Activated CD4-positive, alpha-beta memory T cell treated with anti-CD3 and anti-CD28 coated beads, Interleukin-2, amount 10 ng/mL, durations not matched to agents 7 days and 5 days (primary cell): ENCODE measurements around the gene SLC8B1. TPM values are rescaled to one million over a fixed set of nuclear protein-coding genes. Genes with fewer than 3 reads are reported as not detected.

Experiments
- CTCF ChIA-PET: fragments of 350-600 bp; sonication (Branson Sonifier 250); formaldehyde crosslinking; loops from one replicate; lab custom pipeline; 2021; ENCODE audit warnings: antibody characterized with exemption, inconsistent platforms; lab: Charles Lee
- POLR2A ChIA-PET: fragments of 350-600 bp; sonication (Branson Sonifier 250); formaldehyde crosslinking; loops from one replicate; lab custom pipeline; 2021; ENCODE audit warnings: antibody characterized with exemption; lab: Charles Lee
- DNase-seq: peaks from one replicate; pipeline ENCODE4 v3.0.0-alpha.2; 2020
- H3K27ac Mint-ChIP-seq: one replicate; pipeline ENCODE4 v1.8.0; 2021; ENCODE audit warnings: mild to moderate bottlenecking, mixed read lengths
- H3K27me3 Mint-ChIP-seq: one replicate; pipeline ENCODE4 v1.8.0; 2021; ENCODE audit warnings: mixed read lengths
- H3K36me3 Mint-ChIP-seq: one replicate; pipeline ENCODE4 v1.8.0; 2021; ENCODE audit warnings: low read depth, mixed read lengths
- H3K4me1 Mint-ChIP-seq: one replicate; pipeline ENCODE4 v1.8.0; 2021; ENCODE audit warnings: mixed read lengths
- H3K4me3 Mint-ChIP-seq: one replicate; pipeline ENCODE4 v1.8.0; 2021; ENCODE audit warnings: mild to moderate bottlenecking, mixed read lengths
- H3K9me3 Mint-ChIP-seq: one replicate; pipeline ENCODE4 v1.8.0; 2021; ENCODE audit warnings: mixed read lengths
- total RNA-seq, 2 experiments: library from RNA; stranded (reverse); gene quantifications; one replicate each; pipeline ENCODE4 v1.2.3, GENCODE V29; 2021

SLC8B1 gene
- total RNA-seq, 2 experiments from 2014 or later, result 20.2 to 20.8 TPM

DNA sequence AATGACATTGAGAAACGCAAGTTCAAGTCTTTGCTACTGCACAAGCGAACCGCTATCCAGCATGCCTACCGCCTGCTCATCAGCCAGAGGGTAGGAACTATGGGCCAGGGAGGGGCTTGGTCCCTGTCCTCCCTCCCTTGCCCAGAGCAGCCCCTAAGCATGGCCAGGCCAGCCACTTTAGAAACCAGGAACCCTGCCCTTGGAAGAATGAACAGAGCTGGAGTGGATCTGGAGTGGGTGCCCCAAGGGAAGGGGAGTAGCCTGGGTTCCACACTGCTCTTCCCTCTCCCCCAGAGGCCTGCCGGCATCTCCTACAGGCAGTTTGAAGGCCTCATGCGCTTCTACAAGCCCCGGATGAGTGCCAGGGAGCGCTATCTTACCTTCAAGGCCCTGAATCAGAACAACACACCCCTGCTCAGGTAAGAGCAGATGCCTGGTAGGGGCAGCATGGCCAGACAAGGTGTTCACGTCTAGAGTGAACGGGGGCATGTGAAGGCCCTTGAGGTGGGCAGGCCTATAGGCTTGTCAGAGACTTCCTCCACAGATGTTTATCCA is 57.9 kb downstream of the SLC8B1 start:
- Mint-ChIP-seq H3K27me3 (no peaks in the 10 kb centered on the region), H3K27ac (no peak overlapping the region), H3K36me3 (peaks cover 2% of the 10 kb centered on the region), H3K4me1 (peaks cover 2% of the 10 kb centered on the region), H3K9me3 (no peaks in the 10 kb centered on the region), H3K4me3 (no peak overlapping the region)
- DNase-seq, result no peak
- ChIA-PET CTCF (no interaction called here), POLR2A (no interaction called here)

DNA sequence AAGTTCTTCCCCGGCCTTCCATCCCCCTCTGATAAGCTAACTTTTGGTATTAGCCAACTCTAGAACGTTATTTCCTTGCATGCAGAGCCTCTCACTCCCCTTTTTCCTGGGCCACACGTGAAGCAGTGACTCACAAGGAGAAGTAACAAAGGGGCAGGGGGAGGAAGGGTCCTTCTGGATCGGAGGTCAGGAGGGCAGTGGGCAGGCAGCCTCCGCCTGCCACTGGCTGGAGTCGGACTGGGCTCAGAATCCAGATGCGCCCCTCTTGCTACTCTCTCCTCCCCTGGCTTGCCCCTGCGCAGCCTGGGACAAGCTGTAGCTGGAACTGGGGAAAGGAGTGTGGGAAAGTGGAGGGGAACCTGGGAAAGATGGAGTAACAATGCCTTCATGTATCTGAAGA is 58.6 kb downstream of the SLC8B1 start:
- ChIA-PET CTCF (no interaction called here), POLR2A (no interaction called here)
- peaks cover 2% of the 10 kb centered on the region for H3K36me3 Mint-ChIP-seq
- no peak for DNase-seq
- H3K4me3 Mint-ChIP-seq, result no peak overlapping the region
- peaks cover 2% of the 10 kb centered on the region for H3K4me1 Mint-ChIP-seq
- no peaks in the 10 kb centered on the region for H3K9me3 Mint-ChIP-seq
- H3K27me3 Mint-ChIP-seq, result no peaks in the 10 kb centered on the region
- H3K27ac Mint-ChIP-seq, result no peak overlapping the region

GRCh38 chr12:113274848-113275247 is 60.1 kb downstream of the SLC8B1 start:
- no peak for DNase-seq
- Mint-ChIP-seq H3K9me3 (no peaks in the 10 kb centered on the region), H3K4me3 (no peak overlapping the region), H3K4me1 (peaks cover 2% of the 10 kb centered on the region), H3K27me3 (no peaks in the 10 kb centered on the region), H3K36me3 (peaks cover 2% of the 10 kb centered on the region), H3K27ac (no peak overlapping the region)
- POLR2A ChIA-PET, result no interaction called here
- CTCF ChIA-PET, result no interaction called here

DNA sequence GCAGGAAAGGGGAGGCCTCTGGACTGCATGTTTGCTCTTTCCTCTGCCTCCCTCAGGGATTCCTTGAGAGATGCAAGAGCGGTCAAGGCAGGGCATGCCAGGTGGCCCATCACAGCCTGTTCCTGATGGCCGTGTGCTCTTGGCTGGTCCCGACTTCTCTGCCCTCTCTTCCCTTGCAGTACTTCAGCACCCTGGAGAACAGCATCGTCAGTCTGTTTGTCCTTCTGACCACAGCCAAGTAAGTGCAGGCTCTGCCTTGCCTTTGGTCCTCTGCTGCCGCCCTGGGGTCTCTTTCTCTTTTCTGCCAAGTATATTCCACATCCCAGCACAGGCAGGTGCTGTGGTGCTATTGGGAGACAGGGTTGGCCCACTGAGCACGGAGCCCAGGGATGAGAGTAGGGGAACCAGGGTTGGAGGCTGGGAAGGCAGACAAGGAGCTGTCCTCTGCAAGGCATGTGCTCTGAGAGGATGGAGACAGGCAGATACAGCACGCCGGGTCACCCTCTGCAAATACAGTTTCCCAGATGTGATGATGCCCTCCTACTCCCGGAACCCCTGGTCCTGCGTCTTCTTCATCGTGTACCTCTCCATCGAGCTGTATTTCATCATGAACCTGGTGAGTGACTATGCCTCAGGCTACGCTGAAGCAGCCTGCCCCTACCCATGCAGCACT is 61.7 kb downstream of the SLC8B1 start:
- no peak overlapping the region for H3K4me3 Mint-ChIP-seq
- peaks cover 2% of the 10 kb centered on the region for H3K36me3 Mint-ChIP-seq
- no peak for DNase-seq
- H3K4me1 Mint-ChIP-seq, result peaks cover 2% of the 10 kb centered on the region
- CTCF ChIA-PET, result no interaction called here
- no peaks in the 10 kb centered on the region for H3K27me3 Mint-ChIP-seq
- H3K27ac Mint-ChIP-seq, result no peak overlapping the region
- no peaks in the 10 kb centered on the region for H3K9me3 Mint-ChIP-seq
- POLR2A ChIA-PET, result no interaction called here

GRCh38 chr12:113271853-113272561 is 62.9 kb downstream of the SLC8B1 start:
- CTCF ChIA-PET, result no interaction called here
- H3K27me3 Mint-ChIP-seq, result no peaks in the 10 kb centered on the region
- H3K4me3 Mint-ChIP-seq, result no peak overlapping the region
- no peak overlapping the region for H3K27ac Mint-ChIP-seq
- peaks cover 7% of the 10 kb centered on the region for H3K36me3 Mint-ChIP-seq
- POLR2A ChIA-PET, result no interaction called here
- H3K9me3 Mint-ChIP-seq, result no peaks in the 10 kb centered on the region
- H3K4me1 Mint-ChIP-seq, result peaks cover 2% of the 10 kb centered on the region
- no peak for DNase-seq

GRCh38 chr12:113271466-113271852 is 63.5 kb downstream of the SLC8B1 start:
- no peak overlapping the region for H3K27ac Mint-ChIP-seq
- H3K27me3 Mint-ChIP-seq, result no peaks in the 10 kb centered on the region
- DNase-seq, result no peak
- ChIA-PET CTCF (no interaction called here), POLR2A (no interaction called here)
- H3K4me3 Mint-ChIP-seq, result no peak overlapping the region
- H3K36me3 Mint-ChIP-seq, result peaks cover 9% of the 10 kb centered on the region
- no peaks in the 10 kb centered on the region for H3K9me3 Mint-ChIP-seq
- H3K4me1 Mint-ChIP-seq, result peaks cover 2% of the 10 kb centered on the region

DNA sequence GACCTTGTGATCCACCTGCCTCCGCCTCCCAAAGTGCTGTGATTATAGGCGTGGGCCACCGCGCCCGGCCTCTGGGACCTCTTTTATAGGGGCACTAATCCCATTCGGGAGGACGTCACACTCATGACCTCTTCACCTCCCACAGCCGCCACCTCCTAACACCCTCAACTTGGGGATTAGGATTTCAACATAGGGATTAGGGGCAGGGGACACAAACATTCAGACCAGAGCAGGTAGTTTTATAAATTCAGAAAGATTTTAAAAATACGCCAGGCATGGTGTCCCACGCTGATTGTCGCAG is 64.2 kb downstream of the SLC8B1 start:
- no peak overlapping the region for H3K4me3 Mint-ChIP-seq
- DNase-seq, result no peak
- H3K9me3 Mint-ChIP-seq, result no peaks in the 10 kb centered on the region
- H3K4me1 Mint-ChIP-seq, result peaks cover 2% of the 10 kb centered on the region
- peaks cover 14% of the 10 kb centered on the region for H3K36me3 Mint-ChIP-seq
- H3K27me3 Mint-ChIP-seq, result no peaks in the 10 kb centered on the region
- ChIA-PET CTCF (no interaction called here), POLR2A (no interaction called here)
- no peak overlapping the region for H3K27ac Mint-ChIP-seq

DNA sequence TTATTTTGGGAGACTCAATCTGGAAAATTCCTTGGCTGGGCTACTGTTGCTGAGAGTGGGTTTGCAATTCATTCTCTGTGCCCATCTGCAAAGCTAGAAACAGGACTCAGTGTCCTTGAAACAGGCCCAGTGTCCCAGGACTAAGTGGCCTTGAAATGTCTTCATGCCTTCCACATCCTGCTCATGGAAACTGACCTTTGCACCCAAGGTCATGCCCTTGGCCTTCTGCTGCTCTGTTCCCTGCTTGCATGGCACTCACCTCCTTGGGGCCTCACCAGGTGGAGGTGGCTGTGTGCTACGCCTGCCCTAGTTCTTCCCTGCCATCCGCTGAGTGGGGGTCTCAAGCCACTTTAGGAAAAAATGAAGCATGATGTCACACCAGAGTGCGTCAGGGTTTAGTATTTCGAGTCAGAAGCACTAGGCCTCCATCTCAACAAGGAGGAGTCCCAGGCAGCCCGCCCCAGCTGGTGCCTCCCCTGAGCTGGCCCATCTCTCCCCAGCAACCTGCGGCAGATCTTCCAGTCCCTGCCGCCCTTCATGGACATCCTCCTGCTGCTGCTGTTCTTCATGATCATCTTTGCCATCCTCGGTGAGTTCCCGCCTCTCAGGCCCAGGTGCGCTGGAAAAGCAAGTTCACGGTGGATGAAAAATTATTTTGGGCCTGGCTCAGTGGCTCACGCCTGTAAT is 65.5 kb downstream of the SLC8B1 start:
- ChIA-PET POLR2A (no interaction called here), CTCF (interaction anchor here (0.6 kb wide), 1 partner anchor 72 kb away, joined by 3 read pairs; no protein-coding TSS in a partner anchor)
- Mint-ChIP-seq H3K4me1 (peaks cover under 1% of the 10 kb centered on the region), H3K27ac (no peak overlapping the region), H3K36me3 (peaks cover 15% of the 10 kb centered on the region), H3K4me3 (no peak overlapping the region), H3K27me3 (no peaks in the 10 kb centered on the region), H3K9me3 (no peaks in the 10 kb centered on the region)
- DNase-seq, result no peak

DNA sequence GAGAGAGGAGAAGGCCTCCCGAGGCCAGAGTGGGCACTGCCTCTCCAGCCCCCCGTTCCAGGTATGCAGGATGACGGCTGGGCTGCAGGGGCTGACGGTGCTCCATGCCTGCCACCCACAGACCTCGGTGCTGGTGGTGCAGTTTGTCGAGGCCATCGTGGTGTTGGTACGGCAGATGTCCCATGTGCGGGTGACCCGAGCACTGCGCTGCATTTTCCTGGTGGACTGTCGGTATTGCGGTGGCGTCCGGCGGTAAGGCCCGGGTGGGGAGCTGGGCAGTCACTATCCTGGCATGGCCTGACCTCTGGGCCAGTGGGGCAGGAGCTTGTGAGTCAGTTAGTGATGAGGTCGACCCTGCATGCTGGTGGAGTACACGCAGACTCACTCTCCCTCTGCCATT is 66.3 kb downstream of the SLC8B1 start:
- Mint-ChIP-seq H3K27me3 (no peaks in the 10 kb centered on the region), H3K9me3 (no peaks in the 10 kb centered on the region), H3K4me3 (no peak overlapping the region), H3K4me1 (peaks cover 9% of the 10 kb centered on the region), H3K36me3 (peaks cover 20% of the 10 kb centered on the region), H3K27ac (no peak overlapping the region)
- ChIA-PET CTCF (no interaction called here), POLR2A (no interaction called here)
- DNase-seq, result no peak

DNA sequence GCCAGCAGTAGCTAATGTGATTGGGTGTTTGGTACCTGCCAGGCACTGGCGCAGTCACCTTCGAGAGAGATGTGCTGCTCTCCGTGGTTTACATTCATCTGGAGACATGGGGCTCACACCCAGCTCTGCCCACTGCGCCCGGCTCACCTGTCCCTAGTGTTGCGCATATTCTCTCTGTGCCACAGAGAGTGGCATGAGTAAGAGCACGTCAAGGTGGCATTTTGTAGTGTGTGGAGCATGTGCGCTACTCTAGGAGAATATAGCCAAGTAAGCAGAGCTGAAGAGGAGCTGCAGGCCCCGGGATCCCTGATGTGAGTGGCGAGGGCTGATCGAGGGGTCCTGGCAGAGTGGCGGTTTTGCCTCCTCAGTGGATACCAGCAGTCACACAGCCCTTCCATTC is 66.8 kb downstream of the SLC8B1 start:
- H3K27ac Mint-ChIP-seq, result no peak overlapping the region
- POLR2A ChIA-PET, result no interaction called here

DNA sequence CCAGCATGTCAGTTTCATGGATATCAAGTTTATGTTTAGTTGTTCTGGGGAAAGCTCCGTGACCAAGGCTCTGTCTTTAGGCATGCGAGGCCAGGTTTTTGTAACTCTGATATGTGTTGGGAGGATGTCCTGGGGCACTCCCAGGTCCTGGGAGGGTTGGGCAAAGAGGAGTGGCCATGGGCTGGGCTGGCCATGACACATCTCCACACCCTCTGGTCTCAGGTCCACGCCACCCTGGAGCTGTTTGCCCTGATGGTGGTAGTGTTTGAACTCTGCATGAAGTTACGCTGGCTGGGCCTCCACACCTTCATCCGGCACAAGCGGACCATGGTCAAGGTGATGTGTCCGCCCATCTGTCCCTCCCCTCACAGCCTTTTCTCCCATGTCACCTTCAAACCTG is 67.3 kb downstream of the SLC8B1 start:
- POLR2A ChIA-PET, result interaction anchor here (1.1 kb wide), 1 partner anchor 45 kb away, joined by 3 read pairs; no protein-coding TSS in a partner anchor
- Mint-ChIP-seq H3K9me3 (no peaks in the 10 kb centered on the region), H3K27ac (no peak overlapping the region), H3K4me3 (no peak overlapping the region), H3K4me1 (peaks cover 17% of the 10 kb centered on the region), H3K27me3 (no peaks in the 10 kb centered on the region), H3K36me3 (peaks cover 22% of the 10 kb centered on the region)
- CTCF ChIA-PET, result no interaction called here
- DNase-seq, result no peak

More for the DNA sequence above, 66.8 kb downstream of the SLC8B1 start:
- peaks cover 13% of the 10 kb centered on the region for H3K4me1 Mint-ChIP-seq
- H3K36me3 Mint-ChIP-seq, result peaks cover 22% of the 10 kb centered on the region
- H3K27me3 Mint-ChIP-seq, result no peaks in the 10 kb centered on the region
- H3K4me3 Mint-ChIP-seq, result no peak overlapping the region
- H3K9me3 Mint-ChIP-seq, result no peaks in the 10 kb centered on the region
- CTCF ChIA-PET, result no interaction called here
- DNase-seq, result no peak

GRCh38 chr12:113266106-113266895 is 68.6 kb downstream of the SLC8B1 start:
- POLR2A ChIA-PET, result interaction anchor here (1.1 kb wide), 1 partner anchor 44 kb away, joined by 3 read pairs; no protein-coding TSS in a partner anchor
- H3K9me3 Mint-ChIP-seq, result no peaks in the 10 kb centered on the region
- peaks cover 24% of the 10 kb centered on the region for H3K36me3 Mint-ChIP-seq
- no peaks in the 10 kb centered on the region for H3K27me3 Mint-ChIP-seq
- no peak for DNase-seq
- no peak overlapping the region for H3K27ac Mint-ChIP-seq
- CTCF ChIA-PET, result no interaction called here
- no peak overlapping the region for H3K4me3 Mint-ChIP-seq
- peaks cover 27% of the 10 kb centered on the region for H3K4me1 Mint-ChIP-seq
